CD14-positive monocyte (primary cell): ENCODE data around the gene CACNA1G. TPM values are rescaled to one million over a fixed set of nuclear protein-coding genes. Genes with fewer than 3 reads are reported as not detected.

Experiments used
- DNase-seq, 3 donors: peaks; one replicate each; pipeline ENCODE4 v3.0.0-alpha.2; 2011 to 2022
- H2AFZ ChIP-seq: 2 replicates; pipeline ENCODE4 v1.6.0; 2012; ENCODE audit warnings: mild to moderate bottlenecking, low read depth, low read length, inconsistent platforms; ENCODE audit not compliant: insufficient read depth, poor library complexity, severe bottlenecking
- H3K27ac ChIP-seq, 2 donors: 1 replicate in 1 of 2; 2 replicates in 1 of 2; pipeline ENCODE4 v1.5.1; 2012 to 2013; ENCODE audit warnings: low read length in 2 of 2, control low read depth in 1 of 2, inconsistent platforms in 1 of 2, low read depth in 1 of 2, mild to moderate bottlenecking in 1 of 2
- H3K27me3 ChIP-seq, 2 donors: one replicate each; pipeline versions ENCODE4 v1.6.0 to v1.6.1; 2011 to 2013; ENCODE audit warnings: low read length in 2 of 2; ENCODE audit not compliant: control insufficient read depth in 2 of 2, insufficient read depth in 2 of 2
- H3K36me3 ChIP-seq, 2 donors: replicated peaks in 1 of 2; 1 replicate in 1 of 2; 2 replicates in 1 of 2; pipeline versions ENCODE4 v1.5.1 to v1.6.1; 2012 to 2013; ENCODE audit warnings: low read length in 2 of 2, control low read depth in 1 of 2, inconsistent platforms in 1 of 2, mild to moderate bottlenecking in 1 of 2; ENCODE audit not compliant: insufficient read depth in 2 of 2, control insufficient read depth in 1 of 2
- H3K4me1 ChIP-seq, 2 donors: 1 replicate in 1 of 2; 2 replicates in 1 of 2; pipeline versions ENCODE4 v1.5.1 to v1.6.1; 2012 to 2013; ENCODE audit warnings: low read length in 2 of 2, control low read depth in 1 of 2, inconsistent platforms in 1 of 2, mild to moderate bottlenecking in 1 of 2, moderate library complexity in 1 of 2; ENCODE audit not compliant: insufficient read depth in 2 of 2, control insufficient read depth in 1 of 2
- H3K4me2 ChIP-seq: replicated peaks from 2 replicates; pipeline ENCODE3; 2012; ENCODE audit warnings: low read length, moderate library complexity, mild to moderate bottlenecking; ENCODE audit not compliant: poor library complexity, severe bottlenecking; ENCODE audit errors: extremely low read depth
- H3K4me3 ChIP-seq, 3 experiments: fragments of 200-600 bp in 1 of 3; sonication (generic) in 1 of 3; replicated peaks in 1 of 3; 1 replicate in 2 of 3; 2 replicates in 1 of 3; pipeline ENCODE4 v1.5.1; 2011 to 2013; ENCODE audit warnings: low read length in 3 of 3, mild to moderate bottlenecking in 3 of 3, control low read depth in 2 of 3, low read depth in 2 of 3, inconsistent platforms in 1 of 3, moderate library complexity in 1 of 3
- H3K79me2 ChIP-seq: 2 replicates; pipeline ENCODE4 v1.6.0; 2012; ENCODE audit warnings: mild to moderate bottlenecking, control low read depth, inconsistent platforms, low read length, moderate library complexity; ENCODE audit not compliant: insufficient read depth
- H3K9ac ChIP-seq: 2 replicates; pipeline ENCODE4 v1.6.0; 2017; ENCODE audit warnings: low read length, mild to moderate bottlenecking; ENCODE audit not compliant: insufficient read depth, poor library complexity, severe bottlenecking
- H3K9me3 ChIP-seq, 2 donors: replicated peaks in 1 of 2; 1 replicate in 1 of 2; 2 replicates in 1 of 2; pipeline versions ENCODE4 v1.5.1 to v1.6.1; 2012 to 2013; ENCODE audit warnings: low read length in 2 of 2, control low read depth in 1 of 2; ENCODE audit not compliant: control insufficient read depth in 1 of 2, insufficient read depth in 1 of 2
- H4K20me1 ChIP-seq: 2 replicates; pipeline ENCODE4 v1.6.0; 2012; ENCODE audit warnings: mild to moderate bottlenecking, low read length, control low read depth, moderate library complexity; ENCODE audit not compliant: insufficient read depth
- H3K27ac Mint-ChIP-seq, 7 donors: one replicate each; pipeline ENCODE4 v1.8.0; 2020; ENCODE audit warnings: mild to moderate bottlenecking in 7 of 7, mixed read lengths in 7 of 7, moderate library complexity in 6 of 7, inconsistent platforms in 2 of 7
- H3K27me3 Mint-ChIP-seq, 3 donors: one replicate each; pipeline ENCODE4 v1.8.0; 2021 to 2022; ENCODE audit warnings: low read depth in 3 of 3, mild to moderate bottlenecking in 3 of 3, mixed read lengths in 3 of 3, moderate library complexity in 3 of 3, inconsistent platforms in 1 of 3
- H3K36me3 Mint-ChIP-seq, 2 donors: one replicate each; pipeline ENCODE4 v1.8.0; 2020; ENCODE audit warnings: mixed read lengths in 2 of 2, inconsistent platforms in 1 of 2, mild to moderate bottlenecking in 1 of 2
- H3K4me1 Mint-ChIP-seq: one replicate; pipeline ENCODE4 v1.8.0; 2020; ENCODE audit warnings: mild to moderate bottlenecking, mixed read lengths
- H3K4me3 Mint-ChIP-seq, 2 donors: one replicate each; pipeline ENCODE4 v1.8.0; 2020; ENCODE audit warnings: mild to moderate bottlenecking in 2 of 2, mixed read lengths in 2 of 2, moderate library complexity in 1 of 2
- H3K9me3 Mint-ChIP-seq, 7 donors: one replicate each; pipeline ENCODE4 v1.8.0; 2020 to 2022; ENCODE audit warnings: mixed read lengths in 7 of 7, mild to moderate bottlenecking in 6 of 7, moderate library complexity in 6 of 7, inconsistent platforms in 2 of 7
- CTCF ChIP-seq: fragments of 200-600 bp; IDR thresholded peaks from one replicate; pipeline ENCODE4 v1.8.0; 2022; ENCODE audit warnings: antibody characterized with exemption, mild to moderate bottlenecking
- WGBS: methylation state at CpG from one replicate; pipeline ENCODE4 v1.1.5; 2013; ENCODE audit warnings: missing lambda C conversion rate; ENCODE audit not compliant: insufficient coverage; 5-methylcytosine and 5-hydroxymethylcytosine counted together
- intact Hi-C, 2 donors: fragments of 100-400 bp; cut with micrococcal nuclease; formaldehyde crosslinking; loops; one replicate each; pipeline versions ENCODE4 v1.15.0 to v1.15.1; 2023
- polyA plus RNA-seq, 3 donors: library from polyadenylated mRNA; depleted of rRNA in 1 of 3; unstranded in 2 of 3; stranded (reverse) in 1 of 3; fragments of 300-500 nt in 2 of 3; fragments of >200 nt in 1 of 3; fragmentation: Illumina TruSeq in 2 of 3; gene quantifications; 1 replicate in 2 of 3; 2 replicates in 1 of 3; pipeline ENCODE4 v1.2.3, GENCODE V29; 2012 to 2021

CACNA1G gene
- polyA plus RNA-seq, 3 donors = 0.03 TPM; not detected in 2

GRCh38 chr17:50517504-50518383 lies 42.8 kb upstream of the CACNA1G start:
- H3K36me3 ChIP-seq = no peaks in the 10 kb centered on the region
- intact Hi-C loops = no loop called here
- H3K27me3 ChIP-seq = no peaks in the 10 kb centered on the region
- no peaks in the 10 kb centered on the region for H3K79me2 ChIP-seq
- Mint-ChIP-seq H3K36me3 (no peaks in the 10 kb centered on the region), H3K4me1 (peaks cover 6% of the 10 kb centered on the region), H3K9me3 (no peaks in the 10 kb centered on the region), H3K4me3 (no peak overlapping the region), H3K27ac (no peak overlapping the region), H3K27me3 (peaks cover 1 to 3% (median 2%) of the 10 kb centered on the region in 3 donors)
- H3K27ac ChIP-seq = no peak overlapping the region
- no peaks in the 10 kb centered on the region for H3K4me1 ChIP-seq
- DNase-seq = no peak
- no peaks in the 10 kb centered on the region for H4K20me1 ChIP-seq
- no peak overlapping the region for H3K4me2 ChIP-seq
- no peak overlapping the region for H3K4me3 ChIP-seq
- H2AFZ ChIP-seq = no peak overlapping the region
- H3K9ac ChIP-seq = no peak overlapping the region
- 86% methylated on average over 6 of the region's 8 CpGs for WGBS
- no peaks in the 10 kb centered on the region for H3K9me3 ChIP-seq
- TF ChIP-seq CTCF = no peak

- no peak for DNase-seq
- no peaks in the 10 kb centered on the region for H4K20me1 ChIP-seq
- no peaks in the 10 kb centered on the region for H3K36me3 Mint-ChIP-seq
These were observed 42.0 kb upstream of the CACNA1G start for GRCh38 chr17:50518384-50519023.

More at GRCh38 chr17:50518384-50519023, 42.0 kb upstream of the CACNA1G start:
- Mint-ChIP-seq H3K4me1 (peaks cover 6% of the 10 kb centered on the region), H3K27me3 (peaks cover 1 to 4% (median 3%) of the 10 kb centered on the region in 3 donors), H3K27ac (peak overlapping the region in 1 of 7 donors; percentile 30), H3K9me3 (no peaks in the 10 kb centered on the region), H3K4me3 (no peak overlapping the region)
- intact Hi-C loops = no loop called here
- no peak overlapping the region for H3K4me3 ChIP-seq
- H2AFZ ChIP-seq = no peak overlapping the region
- H3K9ac ChIP-seq = no peak overlapping the region
- H3K79me2 ChIP-seq = no peaks in the 10 kb centered on the region
- no peak overlapping the region for H3K4me2 ChIP-seq
- no peak for TF ChIP-seq CTCF
- no peaks in the 10 kb centered on the region for H3K36me3 ChIP-seq
- no peaks in the 10 kb centered on the region for H3K9me3 ChIP-seq
- no peaks in the 10 kb centered on the region for H3K27me3 ChIP-seq
- H3K27ac ChIP-seq = no peak overlapping the region
- no peaks in the 10 kb centered on the region for H3K4me1 ChIP-seq
- WGBS = 83% methylated on average over 10 of the region's 13 CpGs
